Mesothelial cell of epicardium (in vitro differentiated cells): Measurements from ENCODE around the gene SPACA4. TPM values are rescaled to one million over a fixed set of nuclear protein-coding genes. Genes with fewer than 3 reads are reported as not detected.
"Not testable (repeated sequence)": the region's sequence is repeated elsewhere in the genome, so short reads cannot be mapped to it uniquely, and the experiment has no call there.

Source experiments
- DNase-seq, 2 experiments: peaks; one replicate each; pipeline ENCODE4 v3.0.0; 2021; ENCODE audit warnings: low spot score in 2 of 2; ENCODE audit not compliant: unreplicated experiment in 2 of 2
- H3K27ac Mint-ChIP-seq: 2 replicates; pipeline ENCODE4 v1.8.0; 2021; ENCODE audit warnings: mixed read lengths
- H3K27me3 Mint-ChIP-seq: 2 replicates; pipeline ENCODE4 v1.8.0; 2021; ENCODE audit warnings: low read depth, mixed read lengths
- H3K36me3 Mint-ChIP-seq: 2 replicates; pipeline ENCODE4 v1.8.0; 2021; ENCODE audit warnings: mixed read lengths
- H3K4me1 Mint-ChIP-seq: 2 replicates; pipeline ENCODE4 v1.8.0; 2021; ENCODE audit warnings: mixed read lengths
- H3K4me3 Mint-ChIP-seq: 2 replicates; pipeline ENCODE4 v1.8.0; 2021; ENCODE audit warnings: mild to moderate bottlenecking, moderate library complexity, mixed read lengths
- H3K9me3 Mint-ChIP-seq: 2 replicates; pipeline ENCODE4 v1.8.0; 2021; ENCODE audit warnings: mixed read lengths
- total RNA-seq: library from RNA; stranded (reverse); gene quantifications from 3 replicates; pipeline ENCODE4 v1.2.1, GENCODE V29; 2021
- TF ChIP-seq, protein P1 (sequence below): fragments of 200-600 bp; sonication (generic); IDR thresholded peaks from one replicate; pipeline ENCODE4 v1.5.0; 2021; ENCODE audit warnings: antibody characterized with exemption; ENCODE audit not compliant: unreplicated experiment

SPACA4 gene
- total RNA-seq, 1 donor from 2014 or later, result not detected

GRCh38 chr19:48575931-48576622 lies 30.5 kb upstream of the SPACA4 start:
- Mint-ChIP-seq H3K9me3 (no peaks in the 10 kb centered on the region), H3K4me3 (no peak overlapping the region), H3K27me3 (no peaks in the 10 kb centered on the region), H3K4me1 (peaks cover 36% of the 10 kb centered on the region), H3K27ac (no peak overlapping the region), H3K36me3 (no peaks in the 10 kb centered on the region)
- TF ChIP-seq, protein P1, sequence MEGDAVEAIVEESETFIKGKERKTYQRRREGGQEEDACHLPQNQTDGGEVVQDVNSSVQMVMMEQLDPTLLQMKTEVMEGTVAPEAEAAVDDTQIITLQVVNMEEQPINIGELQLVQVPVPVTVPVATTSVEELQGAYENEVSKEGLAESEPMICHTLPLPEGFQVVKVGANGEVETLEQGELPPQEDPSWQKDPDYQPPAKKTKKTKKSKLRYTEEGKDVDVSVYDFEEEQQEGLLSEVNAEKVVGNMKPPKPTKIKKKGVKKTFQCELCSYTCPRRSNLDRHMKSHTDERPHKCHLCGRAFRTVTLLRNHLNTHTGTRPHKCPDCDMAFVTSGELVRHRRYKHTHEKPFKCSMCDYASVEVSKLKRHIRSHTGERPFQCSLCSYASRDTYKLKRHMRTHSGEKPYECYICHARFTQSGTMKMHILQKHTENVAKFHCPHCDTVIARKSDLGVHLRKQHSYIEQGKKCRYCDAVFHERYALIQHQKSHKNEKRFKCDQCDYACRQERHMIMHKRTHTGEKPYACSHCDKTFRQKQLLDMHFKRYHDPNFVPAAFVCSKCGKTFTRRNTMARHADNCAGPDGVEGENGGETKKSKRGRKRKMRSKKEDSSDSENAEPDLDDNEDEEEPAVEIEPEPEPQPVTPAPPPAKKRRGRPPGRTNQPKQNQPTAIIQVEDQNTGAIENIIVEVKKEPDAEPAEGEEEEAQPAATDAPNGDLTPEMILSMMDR, result no peak
- no peak for DNase-seq

DNA sequence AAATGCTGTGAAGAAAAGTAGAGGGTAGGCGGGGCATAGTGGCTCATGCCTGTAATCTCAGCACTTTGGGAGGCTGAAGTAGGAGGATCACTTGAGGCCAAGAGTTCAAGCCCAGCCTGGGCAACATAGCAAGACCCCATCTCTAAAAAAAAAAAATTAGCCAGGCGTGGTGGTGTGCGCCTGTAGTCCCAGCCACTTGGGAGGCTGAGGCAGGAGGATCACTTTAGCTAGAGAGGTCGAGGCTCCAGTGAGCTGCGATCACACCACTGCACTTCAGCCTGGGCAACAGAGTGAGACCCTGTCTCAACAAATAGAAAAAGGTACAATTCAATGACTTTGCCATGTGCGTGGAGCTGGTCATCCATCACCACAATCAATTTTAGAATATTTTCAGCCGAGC lies 28.6 kb upstream of the SPACA4 start:
- H3K36me3 Mint-ChIP-seq, H3K27ac Mint-ChIP-seq, H3K27me3 Mint-ChIP-seq, H3K9me3 Mint-ChIP-seq, H3K4me3 Mint-ChIP-seq, DNase-seq: not testable (repeated sequence)
- H3K4me1 Mint-ChIP-seq, result peaks cover 27% of the 10 kb centered on the region

DNA sequence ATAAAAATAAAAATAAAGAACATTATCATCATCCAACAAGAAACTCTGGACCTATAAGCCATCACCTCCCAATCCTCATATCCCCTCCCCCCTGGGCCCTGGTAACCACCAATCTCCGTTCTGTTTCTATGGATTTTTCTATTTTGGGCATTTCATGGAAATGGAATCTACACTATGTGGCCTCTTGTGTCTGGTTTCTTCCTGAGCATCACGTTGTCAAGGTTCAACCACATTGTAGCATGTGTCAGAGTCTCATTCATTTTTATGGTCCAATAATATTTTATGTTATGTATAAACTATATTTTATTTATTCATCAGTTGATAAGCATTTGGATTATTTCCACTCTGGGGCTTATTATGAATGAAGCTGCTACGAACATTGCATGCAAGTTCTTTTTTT lies 27.7 kb upstream of the SPACA4 start:
- no peak for DNase-seq
- TF ChIP-seq, protein P1, result no peak
- Mint-ChIP-seq H3K27ac (peak overlapping the region; percentile 68), H3K27me3 (no peaks in the 10 kb centered on the region), H3K4me1 (peaks cover 18% of the 10 kb centered on the region), H3K9me3 (no peaks in the 10 kb centered on the region), H3K36me3 (no peaks in the 10 kb centered on the region), H3K4me3 (no peak overlapping the region)

GRCh38 chr19:48582168-48582567 lies 24.4 kb upstream of the SPACA4 start:
- Mint-ChIP-seq H3K36me3 (no peaks in the 10 kb centered on the region), H3K27me3 (peaks cover 4% of the 10 kb centered on the region), H3K27ac (peak overlapping the region; percentile 43), H3K4me1 (peaks cover 11% of the 10 kb centered on the region), H3K9me3 (peaks cover 3% of the 10 kb centered on the region), H3K4me3 (no peak overlapping the region)
- DNase-seq, result no peak
- TF ChIP-seq, protein P1, result no peak

GRCh38 chr19:48587387-48587786 lies 19.2 kb upstream of the SPACA4 start:
- TF ChIP-seq, protein P1, result no peak
- DNase-seq, result no peak
- Mint-ChIP-seq H3K27me3 (peaks cover 5% of the 10 kb centered on the region), H3K36me3 (no peaks in the 10 kb centered on the region), H3K4me3 (no peak overlapping the region), H3K4me1 (peaks cover 14% of the 10 kb centered on the region), H3K27ac (no peak overlapping the region), H3K9me3 (peaks cover 3% of the 10 kb centered on the region)

GRCh38 chr19:48588670-48589401 lies 17.7 kb upstream of the SPACA4 start:
- TF ChIP-seq, protein P1, result peak; percentile 92
- H3K27ac Mint-ChIP-seq, result peak overlapping the region; percentile 44

More at GRCh38 chr19:48588670-48589401, 17.7 kb upstream of the SPACA4 start:
- Mint-ChIP-seq H3K9me3 (peaks cover 3% of the 10 kb centered on the region), H3K4me3 (peak overlapping the region; percentile 72), H3K36me3 (no peaks in the 10 kb centered on the region), H3K4me1 (peaks cover 12% of the 10 kb centered on the region), H3K27me3 (peaks cover 5% of the 10 kb centered on the region)
- DNase-seq, result peak; percentile 90 to 98
